MM.1S (cell line): ENCODE results near the gene TSPEAR.

Source experiments
- DNase-seq: peaks from one replicate; pipeline ENCODE4 v3.0.0-alpha.2; 2015
- H2AFZ ChIP-seq: fragments of 300-600 bp; sonication (generic); 2 replicates; pipeline ENCODE4 v1.6.0; 2016; ENCODE audit warnings: antibody characterized with exemption, low read length
- H3F3A ChIP-seq: fragments of 300-600 bp; sonication (generic); 2 replicates; pipeline ENCODE4 v1.6.1; 2016; ENCODE audit warnings: mild to moderate bottlenecking, antibody characterized with exemption, low read length, moderate library complexity, mixed read lengths; ENCODE audit not compliant: insufficient read depth
- H3K27ac ChIP-seq: fragments of 300-600 bp; sonication (generic); 2 replicates; pipeline ENCODE4 v1.5.1; 2016; ENCODE audit warnings: mild to moderate bottlenecking, low read length
- H3K27me3 ChIP-seq: fragments of 300-600 bp; sonication (generic); replicated peaks from 2 replicates; pipeline ENCODE4 v1.6.0; 2016; ENCODE audit warnings: low read length; ENCODE audit not compliant: insufficient read depth
- H3K36me3 ChIP-seq: fragments of 300-600 bp; sonication (generic); replicated peaks from 2 replicates; pipeline ENCODE4 v1.6.1; 2016; ENCODE audit warnings: mild to moderate bottlenecking, low read length, mixed read lengths; ENCODE audit not compliant: insufficient read depth
- H3K4me1 ChIP-seq: fragments of 300-600 bp; sonication (generic); 2 replicates; pipeline ENCODE4 v1.6.1; 2016; ENCODE audit warnings: low read length, mixed read lengths
- H3K4me2 ChIP-seq: fragments of 300-600 bp; sonication (generic); 2 replicates; pipeline ENCODE4 v1.6.0; 2016; ENCODE audit warnings: low read depth, low read length
- H3K4me3 ChIP-seq: fragments of 300-600 bp; sonication (generic); 2 replicates; pipeline ENCODE4 v1.5.1; 2016; ENCODE audit warnings: low read length, mixed read lengths
- H3K79me2 ChIP-seq: fragments of 300-600 bp; sonication (generic); 2 replicates; pipeline ENCODE4 v1.6.1; 2016; ENCODE audit warnings: mixed run types, low read length, mixed read lengths
- H3K9ac ChIP-seq: fragments of 300-600 bp; sonication (generic); 2 replicates; pipeline ENCODE4 v1.6.1; 2016; ENCODE audit warnings: low read length, mixed read lengths
- H3K9me2 ChIP-seq: fragments of 300-600 bp; sonication (generic); replicated peaks from 2 replicates; pipeline ENCODE4 v1.6.1; 2016; ENCODE audit warnings: mild to moderate bottlenecking, low read length, mixed read lengths; ENCODE audit not compliant: insufficient read depth
- H3K9me3 ChIP-seq: fragments of 300-600 bp; sonication (generic); replicated peaks from 2 replicates; pipeline ENCODE4 v1.6.1; 2016; ENCODE audit warnings: mild to moderate bottlenecking, low read length, mixed read lengths; ENCODE audit not compliant: insufficient read depth
- H4K20me1 ChIP-seq: fragments of 300-600 bp; sonication (generic); 2 replicates; pipeline ENCODE4 v1.6.1; 2016; ENCODE audit warnings: mild to moderate bottlenecking, low read length, moderate library complexity, mixed read lengths; ENCODE audit not compliant: insufficient read depth
- CTCF ChIP-seq: fragments of 300-600 bp; sonication (generic); IDR thresholded peaks from 2 replicates; pipeline ENCODE4 v1.5.1; 2016; ENCODE audit warnings: antibody characterized with exemption, low read length, mixed read lengths
- EZH2 ChIP-seq: fragments of 300-600 bp; sonication (generic); optimal IDR thresholded peaks from 2 replicates; pipeline ENCODE3; 2017; ENCODE audit warnings: low read depth, mild to moderate bottlenecking, antibody characterized with exemption, low read length, mixed read lengths
- EZH2phosphoT487 ChIP-seq: fragments of 300-600 bp; sonication (generic); IDR thresholded peaks from 2 replicates; pipeline ENCODE4 v1.6.1; 2018; ENCODE audit warnings: antibody characterized with exemption, low read length

The TSPEAR gene

GRCh38 chr21:44613386-44614155 lies 97.8 kb downstream of the TSPEAR start:
- Histone ChIP-seq H3F3A (no peaks in the 10 kb centered on the region), H3K27ac (no peak overlapping the region), H3K4me3 (no peak overlapping the region), H3K36me3 (no peaks in the 10 kb centered on the region), H3K9me2 (no peaks in the 10 kb centered on the region), H3K4me1 (no peaks in the 10 kb centered on the region), H3K27me3 (peaks cover 85% of the 10 kb centered on the region), H3K9me3 (no peaks in the 10 kb centered on the region), H3K9ac (no peak overlapping the region), H3K4me2 (no peak overlapping the region), H4K20me1 (no peaks in the 10 kb centered on the region), H3K79me2 (no peaks in the 10 kb centered on the region), H2AFZ (no peak overlapping the region)
- no peak for DNase-seq
- TF ChIP-seq EZH2phosphoT487 = no peak
- no peak for TF ChIP-seq EZH2
- no peak for TF ChIP-seq CTCF

DNA sequence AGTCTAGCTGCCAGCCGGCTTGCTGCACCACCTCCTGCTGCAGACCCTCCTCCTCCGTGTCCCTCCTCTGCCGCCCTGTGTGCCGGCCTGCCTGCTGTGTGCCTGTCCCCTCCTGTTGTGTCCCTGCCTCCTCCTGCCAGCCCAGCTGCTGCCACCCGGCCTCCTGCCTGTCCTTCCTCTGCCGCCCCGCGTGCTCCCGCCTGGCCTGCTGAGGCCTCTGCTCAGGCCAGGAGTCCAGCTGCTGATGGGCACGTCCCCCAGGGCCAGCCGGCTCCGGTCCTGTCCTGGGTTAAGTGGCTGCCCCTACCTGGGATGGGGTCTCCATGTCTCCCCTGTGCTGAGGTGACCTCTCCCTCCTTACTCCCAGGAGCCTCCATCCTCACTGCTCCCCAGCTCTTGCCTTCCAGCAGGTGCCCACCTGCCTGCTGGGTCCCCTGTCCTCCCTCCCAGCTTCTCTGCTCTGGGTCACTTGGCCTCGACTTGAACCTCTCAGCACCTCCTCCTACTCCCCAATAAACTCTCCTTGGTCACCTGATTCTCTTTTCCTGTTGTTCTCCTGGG lies 98.6 kb downstream of the TSPEAR start:
- no peak for TF ChIP-seq EZH2
- TF ChIP-seq EZH2phosphoT487 = no peak
- no peak for TF ChIP-seq CTCF
- Histone ChIP-seq H4K20me1 (no peaks in the 10 kb centered on the region), H3K9me3 (no peaks in the 10 kb centered on the region), H2AFZ (no peak overlapping the region), H3K9ac (no peak overlapping the region), H3K27me3 (peaks cover 85% of the 10 kb centered on the region), H3K4me2 (no peak overlapping the region), H3K36me3 (no peaks in the 10 kb centered on the region), H3K9me2 (no peaks in the 10 kb centered on the region), H3K4me1 (no peaks in the 10 kb centered on the region), H3K79me2 (no peaks in the 10 kb centered on the region), H3F3A (no peaks in the 10 kb centered on the region), H3K27ac (no peak overlapping the region), H3K4me3 (no peak overlapping the region)
- no peak for DNase-seq

DNA sequence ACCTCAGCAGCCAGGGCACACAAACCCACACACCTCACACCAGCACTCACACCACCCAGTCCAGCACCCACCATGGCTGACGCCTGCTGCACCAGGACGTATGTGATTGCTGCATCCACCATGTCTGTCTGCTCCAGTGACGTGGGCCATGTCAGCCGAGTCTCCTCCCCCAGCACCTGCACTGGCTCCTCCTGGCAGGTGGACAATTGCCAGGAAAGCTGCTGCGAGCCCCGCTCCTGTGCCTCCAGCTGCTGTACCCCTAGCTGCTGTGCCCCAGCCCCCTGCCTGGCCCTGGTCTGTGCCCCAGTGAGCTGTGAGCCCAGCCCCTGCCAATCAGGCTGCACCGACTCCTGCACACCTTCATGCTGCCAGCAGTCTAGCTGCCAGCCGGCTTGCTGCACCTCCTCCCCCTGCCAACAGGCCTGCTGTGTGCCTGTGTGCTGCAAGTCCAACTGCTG lies 99.3 kb downstream of the TSPEAR start, which contains the start of gene KRTAP10-8:
Gene KRTAP10-8 (plus strand): TSS at position 51 of the 458 bp plus-strand sequence. CDS start 22 bp downstream, at position 73.
- no peaks in the 10 kb centered on the region for H3K79me2 ChIP-seq

More for the DNA sequence above, 99.3 kb downstream of the TSPEAR start, which contains the start of gene KRTAP10-8:
- Histone ChIP-seq H3K36me3 (no peaks in the 10 kb centered on the region), H3K9ac (no peak within 1 kb of the TSS), H3K9me2 (no peaks in the 10 kb centered on the region), H3K27me3 (peaks cover 85% of the 10 kb centered on the region), H3K4me3 (no peak within 1 kb of the TSS), H4K20me1 (no peaks in the 10 kb centered on the region), H3K4me1 (no peaks in the 10 kb centered on the region), H3K27ac (no peak within 1 kb of the TSS), H2AFZ (no peak within 1 kb of the TSS), H3F3A (no peaks in the 10 kb centered on the region), H3K4me2 (no peak within 1 kb of the TSS), H3K9me3 (no peaks in the 10 kb centered on the region)
- TF ChIP-seq CTCF (no peak), EZH2 (no peak), EZH2phosphoT487 (no peak)
- DNase-seq = no peak
